AG04449 (cell line): ENCODE data around the gene OGFR.

Source experiments
- CTCF ChIA-PET: fragments of 350-600 bp; formaldehyde crosslinking; extraction: SDS; loops from one replicate; lab custom pipeline; 2021; ENCODE audit warnings: antibody characterized with exemption; lab: Yijun Ruan, JAX
- POLR2A ChIA-PET: fragments of 400-600, 350-600 bp; formaldehyde crosslinking; extraction: SDS; loops from one replicate; lab custom pipeline; 2020; ENCODE audit warnings: antibody characterized with exemption, inconsistent platforms; lab: Yijun Ruan, JAX
- DNase-seq: peaks from one replicate; pipeline ENCODE4 v3.0.0-alpha.2; 2010; ENCODE audit warnings: low read depth, low spot score
- H3K4me3 ChIP-seq: 2 replicates; pipeline ENCODE4 v1.5.1; 2011; ENCODE audit warnings: low read depth, mild to moderate bottlenecking, control low read depth, low read length
- TF ChIP-seq, protein P1 (sequence below): IDR thresholded peaks from one replicate; pipeline ENCODE4 v1.5.1; 2011; ENCODE audit warnings: mild to moderate bottlenecking, moderate library complexity, low read length, control low read depth, inconsistent platforms; ENCODE audit not compliant: insufficient read depth; ENCODE audit errors: missing control alignments

Gene OGFR

DNA sequence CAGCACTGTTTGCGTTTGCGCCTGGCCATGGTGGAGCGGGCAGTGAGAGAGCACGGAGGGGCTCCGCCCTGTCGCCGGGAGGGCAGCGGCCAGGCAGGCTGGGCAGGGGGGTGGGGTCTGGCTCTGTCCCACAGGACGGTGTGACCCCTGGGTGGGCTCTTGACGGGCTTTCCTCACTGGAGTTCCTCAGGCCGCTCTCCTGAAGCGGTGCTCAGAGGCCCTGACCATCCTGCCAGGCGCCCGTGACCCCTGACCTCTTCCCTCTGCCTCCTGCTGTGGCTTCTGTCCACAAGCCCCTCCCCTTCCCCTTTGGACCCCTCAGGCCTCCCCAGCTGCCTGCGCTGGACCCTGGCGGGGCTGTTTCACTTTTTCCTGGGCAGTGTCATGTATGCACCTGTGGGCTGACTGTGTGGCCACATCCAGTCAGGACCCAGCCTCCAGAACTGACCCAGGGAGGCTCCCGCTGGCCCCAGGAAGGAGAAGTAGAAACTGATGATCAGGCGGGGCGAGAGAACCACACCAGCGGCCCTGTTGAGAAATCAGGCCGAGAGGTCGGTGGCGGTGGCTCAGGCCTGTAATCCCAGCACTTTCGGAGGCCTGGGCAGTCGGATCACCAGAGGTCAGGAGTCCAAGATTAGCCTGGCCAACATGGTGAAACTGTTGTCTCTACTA is 1.2 kb downstream of the OGFR start:
- CTCF ChIA-PET: interaction anchor here (0.9 to 7.8 kb wide), 8 partner anchors 8 to 306 kb away, joined by 3 to 99 read pairs (median 3); partner anchors contain the start of gene MRGBP
- TF ChIP-seq, protein P1, sequence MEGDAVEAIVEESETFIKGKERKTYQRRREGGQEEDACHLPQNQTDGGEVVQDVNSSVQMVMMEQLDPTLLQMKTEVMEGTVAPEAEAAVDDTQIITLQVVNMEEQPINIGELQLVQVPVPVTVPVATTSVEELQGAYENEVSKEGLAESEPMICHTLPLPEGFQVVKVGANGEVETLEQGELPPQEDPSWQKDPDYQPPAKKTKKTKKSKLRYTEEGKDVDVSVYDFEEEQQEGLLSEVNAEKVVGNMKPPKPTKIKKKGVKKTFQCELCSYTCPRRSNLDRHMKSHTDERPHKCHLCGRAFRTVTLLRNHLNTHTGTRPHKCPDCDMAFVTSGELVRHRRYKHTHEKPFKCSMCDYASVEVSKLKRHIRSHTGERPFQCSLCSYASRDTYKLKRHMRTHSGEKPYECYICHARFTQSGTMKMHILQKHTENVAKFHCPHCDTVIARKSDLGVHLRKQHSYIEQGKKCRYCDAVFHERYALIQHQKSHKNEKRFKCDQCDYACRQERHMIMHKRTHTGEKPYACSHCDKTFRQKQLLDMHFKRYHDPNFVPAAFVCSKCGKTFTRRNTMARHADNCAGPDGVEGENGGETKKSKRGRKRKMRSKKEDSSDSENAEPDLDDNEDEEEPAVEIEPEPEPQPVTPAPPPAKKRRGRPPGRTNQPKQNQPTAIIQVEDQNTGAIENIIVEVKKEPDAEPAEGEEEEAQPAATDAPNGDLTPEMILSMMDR: no peak
- no peak for DNase-seq
- POLR2A ChIA-PET: interaction anchor here (0.6 to 1.2 kb wide), 2 partner anchors 10 kb away, joined by 3 to 4 read pairs; partner anchors contain the start of gene MRGBP
- peak overlapping the region; percentile 86 for H3K4me3 ChIP-seq

DNA sequence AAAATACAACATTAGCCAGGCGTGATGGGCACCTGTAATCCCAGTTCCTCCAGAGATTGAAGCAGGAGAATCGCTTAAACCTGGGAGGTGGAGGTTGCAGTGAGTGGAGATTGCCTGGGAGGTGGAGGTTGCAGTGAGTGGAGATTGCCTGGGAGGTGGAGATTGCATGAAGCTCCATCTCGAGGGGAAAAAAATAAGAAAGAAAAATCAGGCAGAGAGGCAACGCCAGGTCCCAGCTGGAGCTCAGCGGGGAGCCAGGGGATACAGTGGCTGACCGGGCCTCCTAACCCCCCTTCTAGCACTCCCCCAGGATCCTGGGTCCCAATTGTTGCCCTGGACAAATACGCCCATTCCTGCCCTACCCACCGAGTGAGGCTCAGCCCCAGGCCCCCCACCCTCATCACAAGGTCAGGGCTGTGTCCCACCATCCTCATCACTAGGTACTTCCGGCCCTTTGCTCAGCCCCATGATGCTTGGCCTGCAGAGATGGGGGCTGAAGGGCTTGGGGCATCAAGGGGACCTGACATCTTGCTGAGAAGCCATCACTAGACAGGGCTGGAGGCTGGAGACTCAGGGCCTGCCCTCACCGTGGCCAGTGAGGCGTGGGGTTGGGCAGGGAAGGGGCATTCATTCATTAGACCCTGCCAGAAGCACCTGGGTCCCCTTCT is 1.9 kb downstream of the OGFR start:
- TF ChIP-seq, protein P1: no peak
- ChIA-PET CTCF (interaction anchor here (0.6 to 7.8 kb wide), 10 partner anchors 8 to 307 kb away, joined by 3 to 99 read pairs (median 4); no protein-coding TSS in a partner anchor), POLR2A (interaction anchor here (0.6 kb wide), 1 partner anchor 10 kb away, joined by 3 read pairs; the partner anchor contains the start of gene MRGBP)
- H3K4me3 ChIP-seq: peak overlapping the region; percentile 86
- DNase-seq: no peak

DNA sequence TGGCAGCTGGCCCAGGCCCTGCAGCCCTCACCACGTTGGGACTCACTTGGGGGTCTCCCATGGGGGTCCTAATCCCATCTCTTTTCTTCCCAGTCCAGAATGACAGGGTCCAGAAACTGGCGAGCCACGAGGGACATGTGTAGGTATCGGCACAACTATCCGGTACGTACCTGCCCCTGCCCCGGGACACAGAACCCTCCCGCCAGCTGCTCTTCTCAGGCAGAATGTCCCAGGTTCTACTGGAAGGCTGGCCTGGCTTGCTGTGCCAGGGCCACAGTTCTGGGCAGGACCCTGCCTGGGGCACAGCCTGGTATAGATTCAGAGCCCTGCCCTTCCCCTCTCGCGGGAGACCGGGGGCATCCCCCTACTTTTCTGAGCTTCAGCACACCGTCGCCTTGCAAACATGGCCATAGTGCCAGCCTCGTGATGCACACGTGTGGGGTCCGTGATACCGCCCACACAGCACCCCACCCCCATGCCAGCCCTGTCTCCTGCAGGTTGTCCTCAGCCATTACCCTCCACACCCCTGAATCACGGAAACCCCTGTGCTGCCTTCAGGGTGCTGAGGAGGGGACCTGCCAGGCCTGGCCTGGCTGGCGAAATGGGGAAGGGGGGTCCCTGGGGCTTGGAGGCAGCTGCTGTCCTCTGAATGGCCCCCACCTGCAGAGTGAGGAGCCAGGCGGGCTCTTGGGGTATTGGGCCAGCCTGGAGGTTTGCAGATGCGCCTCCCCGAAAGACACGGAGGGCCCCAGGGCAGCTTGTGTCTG is 3.0 kb downstream of the OGFR start:
- DNase-seq: no peak
- TF ChIP-seq, protein P1: no peak
- ChIA-PET POLR2A (interaction anchor here (1.0 to 1.3 kb wide), 2 partner anchors 10 to 11 kb away, joined by 3 to 5 read pairs; partner anchors contain the start of gene MRGBP), CTCF (interaction anchor here (0.7 to 7.8 kb wide), 46 partner anchors 9 to 308 kb away, joined by 3 to 99 read pairs (median 4); partner anchors contain the start of genes COL9A3, DIDO1, MRGBP and NTSR1)
- no peak overlapping the region for H3K4me3 ChIP-seq

DNA sequence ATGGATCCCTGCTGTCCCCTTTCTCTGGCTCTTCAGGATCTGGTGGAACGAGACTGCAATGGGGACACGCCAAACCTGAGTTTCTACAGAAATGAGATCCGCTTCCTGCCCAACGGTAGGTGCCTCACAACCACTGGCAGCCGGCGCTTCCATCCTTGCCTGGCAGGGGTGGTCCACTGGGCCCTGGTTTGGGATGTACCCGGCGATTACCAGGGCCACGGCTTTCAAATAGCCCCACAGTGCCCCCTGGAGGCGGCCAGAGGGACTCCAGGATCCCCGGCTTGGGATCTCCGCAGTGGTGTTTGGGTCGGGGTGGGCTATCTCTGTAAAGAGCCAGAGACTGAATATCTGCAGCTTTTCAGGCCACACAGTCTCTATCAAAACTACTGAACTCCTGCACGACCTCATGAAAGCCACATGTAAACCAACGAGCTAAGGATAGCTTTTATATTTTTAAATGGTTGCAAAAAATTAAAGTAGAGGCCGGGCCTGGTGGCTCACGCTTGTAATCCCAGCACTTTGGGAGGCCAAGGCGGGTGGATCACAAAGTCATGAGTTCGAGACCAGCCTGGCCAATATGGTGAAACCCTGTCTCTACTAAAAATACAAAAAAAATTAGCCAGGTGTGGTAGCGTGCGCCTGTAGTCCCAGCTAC is 3.7 kb downstream of the OGFR start:
- TF ChIP-seq, protein P1: peak; percentile 92
- DNase-seq: no peak
- CTCF ChIA-PET: interaction anchor here (0.7 to 7.8 kb wide), 46 partner anchors 9 to 308 kb away, joined by 3 to 99 read pairs (median 4); partner anchors contain the start of genes COL9A3, DIDO1, MRGBP and NTSR1
- POLR2A ChIA-PET: interaction anchor here (1.0 to 1.3 kb wide), 2 partner anchors 11 to 12 kb away, joined by 3 to 5 read pairs; partner anchors contain the start of gene MRGBP
- H3K4me3 ChIP-seq: no peak overlapping the region

DNA sequence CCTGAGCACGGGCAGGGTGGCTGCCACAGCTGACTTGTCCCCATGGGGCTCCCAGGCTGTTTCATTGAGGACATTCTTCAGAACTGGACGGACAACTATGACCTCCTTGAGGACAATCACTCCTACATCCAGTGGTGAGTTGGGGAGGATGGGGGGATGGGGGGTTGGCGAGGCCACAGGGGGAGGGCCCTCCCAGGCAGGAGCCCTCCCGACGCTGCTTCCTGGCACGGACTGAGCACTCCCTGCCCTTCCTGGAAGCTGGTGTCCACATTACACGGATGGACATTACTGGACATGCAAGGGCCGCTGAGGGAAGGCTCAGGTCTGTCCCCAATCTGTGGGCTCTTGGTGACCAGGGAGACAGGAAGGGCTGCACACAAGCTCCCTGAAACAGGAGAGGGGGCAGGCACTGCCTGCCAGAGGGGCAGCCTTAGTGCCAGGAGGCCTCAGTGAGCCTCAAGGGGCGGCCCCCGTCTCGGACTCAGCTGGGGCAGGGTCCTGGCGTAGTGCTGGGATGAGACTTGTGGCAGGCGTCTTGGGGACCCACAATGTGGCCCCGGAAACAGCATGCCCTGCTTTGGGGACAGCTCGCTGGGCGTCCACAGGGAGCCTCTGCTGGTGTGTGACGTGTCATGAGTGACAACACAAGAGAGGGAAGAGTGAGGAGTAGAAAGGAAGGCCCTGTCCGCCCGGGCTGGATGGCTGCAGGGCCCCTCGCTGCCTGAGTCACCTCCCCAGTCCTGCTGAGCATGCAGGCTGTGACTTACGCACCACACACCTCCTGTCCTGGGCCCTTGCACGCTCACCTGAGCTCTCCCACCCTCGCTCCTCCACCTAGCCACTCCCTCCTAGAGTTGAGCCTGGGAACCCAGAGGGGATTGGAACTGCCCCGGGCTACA is 5.1 kb downstream of the OGFR start:
- TF ChIP-seq, protein P1: no peak
- ChIA-PET CTCF (interaction anchor here (0.7 to 7.8 kb wide), 13 partner anchors 7 to 150 kb away, joined by 3 to 99 read pairs (median 13); partner anchors contain the start of genes COL9A3 and MRGBP), POLR2A (no interaction called here)

More for the DNA sequence above, 5.1 kb downstream of the OGFR start:
- H3K4me3 ChIP-seq: no peak overlapping the region
- DNase-seq: no peak
